Kidney epithelial cell (primary cell): ENCODE results near the gene BUD23. TPM values are rescaled to one million over a fixed set of nuclear protein-coding genes. Genes with fewer than 3 reads are reported as not detected.
"Not testable (repeated sequence)": the region's sequence is repeated elsewhere in the genome, so short reads cannot be mapped to it uniquely, and the experiment has no call there.

Source experiments
- DNase-seq: peaks from one replicate; pipeline ENCODE4 v3.0.0-alpha.2; 2010; ENCODE audit warnings: low read depth
- H3K27me3 ChIP-seq: 2 replicates; pipeline ENCODE4 v1.6.0; 2011; ENCODE audit warnings: low read length; ENCODE audit not compliant: control insufficient read depth, insufficient read depth
- H3K36me3 ChIP-seq: 2 replicates; pipeline ENCODE4 v1.5.1; 2011; ENCODE audit warnings: low read length; ENCODE audit not compliant: control insufficient read depth, insufficient read depth
- H3K4me3 ChIP-seq: 2 replicates; pipeline ENCODE4 v1.5.1; 2011; ENCODE audit warnings: low read depth, mild to moderate bottlenecking, control low read depth, low read length
- CTCF ChIP-seq: IDR thresholded peaks from 2 replicates; pipeline ENCODE4 v1.5.1; 2011; ENCODE audit warnings: mild to moderate bottlenecking, moderate library complexity, low read length, control low read depth, inconsistent platforms; ENCODE audit not compliant: insufficient read depth, poor library complexity, severe bottlenecking
- total RNA-seq: library from RNA; depleted of rRNA; stranded (reverse); fragments of >200 nt; gene quantifications from 2 replicates; pipeline ENCODE4 v1.2.3, GENCODE V29; 2015

BUD23 gene
- total RNA-seq, 1 donor from 2014 or later, result 69.1 TPM

- H3K36me3 ChIP-seq, result no peaks in the 10 kb centered on the region
- TF ChIP-seq CTCF, result no peak
- peak overlapping the region; percentile 90 for H3K4me3 ChIP-seq
- no peak for DNase-seq
- H3K27me3 ChIP-seq, result no peaks in the 10 kb centered on the region
Observed at GRCh38 chr7:73718438-73718881, 35.1 kb downstream of the BUD23 start.

- DNase-seq, result no peak
- no peaks in the 10 kb centered on the region for H3K36me3 ChIP-seq
- peak within 1 kb of the TSS; percentile 90 for H3K4me3 ChIP-seq
- TF ChIP-seq CTCF, result no peak
- no peaks in the 10 kb centered on the region for H3K27me3 ChIP-seq
Observed at GRCh38 chr7:73718905-73719805, 35.8 kb downstream of the BUD23 start, which contains the start of gene STX1A. Gene STX1A (minus strand): TSS chr7:73719669. CDS start chr7:73719631, 38 bp downstream.

GRCh38 chr7:73719806-73720169, 36.4 kb downstream of the BUD23 start:
- H3K4me3 ChIP-seq, result peak overlapping the region; percentile 30
- TF ChIP-seq CTCF, result no peak
- no peak for DNase-seq
- no peaks in the 10 kb centered on the region for H3K36me3 ChIP-seq
- H3K27me3 ChIP-seq, result no peaks in the 10 kb centered on the region

GRCh38 chr7:73720443-73720842, 37.0 kb downstream of the BUD23 start:
- H3K27me3 ChIP-seq, H3K4me3 ChIP-seq, DNase-seq, H3K36me3 ChIP-seq: not testable (repeated sequence)

GRCh38 chr7:73721377-73721817, 38.0 kb downstream of the BUD23 start:
- Histone ChIP-seq H3K27me3 (no peaks in the 10 kb centered on the region), H3K36me3 (no peaks in the 10 kb centered on the region), H3K4me3 (no peak overlapping the region)
- DNase-seq, result no peak
- TF ChIP-seq CTCF, result no peak

GRCh38 chr7:73722182-73722581, 38.8 kb downstream of the BUD23 start:
- not testable (repeated sequence) for H3K4me3 ChIP-seq, DNase-seq, H3K36me3 ChIP-seq, H3K27me3 ChIP-seq

GRCh38 chr7:73722785-73723184, 39.4 kb downstream of the BUD23 start:
- peaks cover 2% of the 10 kb centered on the region for H3K27me3 ChIP-seq

More at GRCh38 chr7:73722785-73723184, 39.4 kb downstream of the BUD23 start:
- Histone ChIP-seq H3K36me3 (no peaks in the 10 kb centered on the region), H3K4me3 (no peak overlapping the region)
- DNase-seq, result no peak
- no peak for TF ChIP-seq CTCF
